SJSA1 (cell line): ENCODE data around the gene ATP13A2. TPM values are rescaled to one million over a fixed set of nuclear protein-coding genes. Genes with fewer than 3 reads are reported as not detected.

ENCODE experiments used
- DNase-seq, 2 experiments: peaks; one replicate each; pipeline ENCODE4 v3.0.0-alpha.2; 2015 to 2020; ENCODE audit warnings: low spot score in 2 of 2, low read depth in 1 of 2
- H3K27ac ChIP-seq: fragments of 250-450 bp; sonication (Bioruptor Pico); 2 replicates; pipeline ENCODE4 v1.5.1; 2020; ENCODE audit warnings: mild to moderate bottlenecking, moderate library complexity
- H3K27me3 ChIP-seq: fragments of 250-450 bp; sonication (Bioruptor Pico); replicated peaks from 2 replicates; pipeline ENCODE4 v1.5.1; 2020; ENCODE audit warnings: mild to moderate bottlenecking, moderate library complexity
- H3K36me3 ChIP-seq: fragments of 250-450 bp; sonication (Bioruptor Pico); 2 replicates; pipeline ENCODE4 v1.5.1; 2020; ENCODE audit warnings: mild to moderate bottlenecking
- H3K4me1 ChIP-seq: fragments of 250-450 bp; sonication (Bioruptor Pico); replicated peaks from 2 replicates; pipeline ENCODE4 v1.6.1; 2021; ENCODE audit warnings: mild to moderate bottlenecking
- H3K4me3 ChIP-seq: fragments of 250-450 bp; sonication (Bioruptor Pico); 2 replicates; pipeline ENCODE4 v1.5.1; 2020; ENCODE audit warnings: mild to moderate bottlenecking
- H3K9me3 ChIP-seq: fragments of 250-450 bp; sonication (Bioruptor Pico); replicated peaks from 2 replicates; pipeline ENCODE4 v1.5.1; 2020; ENCODE audit warnings: mild to moderate bottlenecking
- total RNA-seq: library from RNA; depleted of rRNA; stranded (reverse); fragments of >200 nt; shearing (Covaris generic); gene quantifications from 2 replicates; pipeline ENCODE4 v1.2.3, GENCODE V29; 2014; rRNA removed

Gene ATP13A2, protein sequence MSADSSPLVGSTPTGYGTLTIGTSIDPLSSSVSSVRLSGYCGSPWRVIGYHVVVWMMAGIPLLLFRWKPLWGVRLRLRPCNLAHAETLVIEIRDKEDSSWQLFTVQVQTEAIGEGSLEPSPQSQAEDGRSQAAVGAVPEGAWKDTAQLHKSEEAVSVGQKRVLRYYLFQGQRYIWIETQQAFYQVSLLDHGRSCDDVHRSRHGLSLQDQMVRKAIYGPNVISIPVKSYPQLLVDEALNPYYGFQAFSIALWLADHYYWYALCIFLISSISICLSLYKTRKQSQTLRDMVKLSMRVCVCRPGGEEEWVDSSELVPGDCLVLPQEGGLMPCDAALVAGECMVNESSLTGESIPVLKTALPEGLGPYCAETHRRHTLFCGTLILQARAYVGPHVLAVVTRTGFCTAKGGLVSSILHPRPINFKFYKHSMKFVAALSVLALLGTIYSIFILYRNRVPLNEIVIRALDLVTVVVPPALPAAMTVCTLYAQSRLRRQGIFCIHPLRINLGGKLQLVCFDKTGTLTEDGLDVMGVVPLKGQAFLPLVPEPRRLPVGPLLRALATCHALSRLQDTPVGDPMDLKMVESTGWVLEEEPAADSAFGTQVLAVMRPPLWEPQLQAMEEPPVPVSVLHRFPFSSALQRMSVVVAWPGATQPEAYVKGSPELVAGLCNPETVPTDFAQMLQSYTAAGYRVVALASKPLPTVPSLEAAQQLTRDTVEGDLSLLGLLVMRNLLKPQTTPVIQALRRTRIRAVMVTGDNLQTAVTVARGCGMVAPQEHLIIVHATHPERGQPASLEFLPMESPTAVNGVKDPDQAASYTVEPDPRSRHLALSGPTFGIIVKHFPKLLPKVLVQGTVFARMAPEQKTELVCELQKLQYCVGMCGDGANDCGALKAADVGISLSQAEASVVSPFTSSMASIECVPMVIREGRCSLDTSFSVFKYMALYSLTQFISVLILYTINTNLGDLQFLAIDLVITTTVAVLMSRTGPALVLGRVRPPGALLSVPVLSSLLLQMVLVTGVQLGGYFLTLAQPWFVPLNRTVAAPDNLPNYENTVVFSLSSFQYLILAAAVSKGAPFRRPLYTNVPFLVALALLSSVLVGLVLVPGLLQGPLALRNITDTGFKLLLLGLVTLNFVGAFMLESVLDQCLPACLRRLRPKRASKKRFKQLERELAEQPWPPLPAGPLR
- total RNA-seq, result 15.2 and 17.1 TPM in 2 replicates

DNA sequence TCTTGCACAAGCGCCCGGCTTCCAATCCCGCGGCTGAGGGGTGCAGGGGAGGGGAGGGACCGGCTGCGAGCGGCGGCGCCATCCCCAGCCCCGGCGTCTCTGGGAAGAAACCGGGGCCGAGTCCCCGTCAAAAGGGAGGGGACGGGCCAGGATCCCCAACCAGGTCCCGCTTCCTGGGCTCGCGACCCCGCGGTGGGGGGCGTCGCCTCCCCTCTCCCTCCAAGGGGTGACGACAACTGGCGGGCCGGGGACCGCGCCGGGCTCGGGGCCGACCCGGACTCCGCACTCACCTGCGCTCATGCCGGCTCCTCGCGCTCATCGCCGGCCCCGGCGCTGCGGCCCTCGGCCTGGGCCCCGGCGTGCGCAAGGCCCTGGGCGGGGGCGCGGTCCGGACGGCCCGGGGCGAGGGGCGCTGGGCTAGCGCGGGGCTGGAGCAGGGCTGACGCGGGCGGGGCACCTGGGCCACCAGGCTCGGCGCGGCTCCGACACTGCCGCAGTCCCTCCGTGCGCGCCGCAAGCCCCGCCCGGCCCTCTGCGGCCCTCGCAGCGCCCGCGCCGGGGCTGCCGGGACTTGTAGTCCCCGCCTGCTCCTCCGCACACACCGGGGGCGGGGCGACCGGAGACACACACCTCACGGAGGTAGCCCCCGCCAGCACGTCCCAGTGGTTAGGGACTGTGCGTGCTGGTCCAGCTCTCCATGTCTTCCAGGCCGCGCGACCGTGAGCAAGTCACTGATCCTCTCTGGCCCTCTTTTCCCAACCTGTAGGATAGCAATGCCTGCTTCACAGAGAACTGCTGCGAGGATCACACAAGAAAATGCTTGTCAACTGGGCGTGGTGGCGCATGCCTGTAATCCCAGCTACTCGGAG is at the start of gene ATP13A2:
TSS of gene ATP13A2 (minus strand) at position 490 of the 869 bp plus-strand sequence. CDS start at position 300, 190 bp downstream.
- H3K27ac ChIP-seq, result no peak within 1 kb of the TSS
- peak within 1 kb of the TSS; percentile 91 for H3K4me3 ChIP-seq

DNA sequence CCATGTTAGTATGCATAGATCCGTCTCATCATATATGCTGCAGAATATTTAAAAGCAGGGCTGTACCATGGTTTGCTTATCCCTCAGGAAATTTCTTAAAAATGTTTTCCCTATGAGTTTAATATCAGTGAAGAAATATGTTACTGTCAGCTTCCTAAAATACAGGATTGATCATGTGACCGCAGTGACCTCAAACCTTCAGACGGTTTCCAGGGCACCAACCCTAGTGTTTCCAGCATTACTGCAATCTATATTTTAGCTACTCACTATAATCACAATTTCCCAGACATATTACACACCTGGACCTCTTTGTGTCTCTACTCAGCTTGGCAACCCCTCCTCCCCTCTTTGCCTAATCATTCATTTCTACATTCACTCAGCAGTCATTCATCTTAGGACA is 49.8 kb upstream of the ATP13A2 start:
- Histone ChIP-seq H3K4me3 (no peak overlapping the region), H3K27ac (0 out of 2 replicates have a peak overlapping the region, but pooled peaks have one; percentile 34), H3K36me3 (no peaks in the 10 kb centered on the region), H3K27me3 (no peaks in the 10 kb centered on the region), H3K9me3 (peaks cover 4% of the 10 kb centered on the region; the same call in 1 of the 2 replicates), H3K4me1 (peaks cover 37% of the 10 kb centered on the region)
- DNase-seq, result no peak

More for the DNA sequence above, at the start of gene ATP13A2:
- Histone ChIP-seq H3K36me3 (peaks cover 3% of the 10 kb centered on the region), H3K4me1 (peaks cover 40% of the 10 kb centered on the region), H3K9me3 (no peaks in the 10 kb centered on the region; the same call in none of the 2 replicates), H3K27me3 (no peaks in the 10 kb centered on the region)
- peak; percentile 48 to 68 for DNase-seq

DNA sequence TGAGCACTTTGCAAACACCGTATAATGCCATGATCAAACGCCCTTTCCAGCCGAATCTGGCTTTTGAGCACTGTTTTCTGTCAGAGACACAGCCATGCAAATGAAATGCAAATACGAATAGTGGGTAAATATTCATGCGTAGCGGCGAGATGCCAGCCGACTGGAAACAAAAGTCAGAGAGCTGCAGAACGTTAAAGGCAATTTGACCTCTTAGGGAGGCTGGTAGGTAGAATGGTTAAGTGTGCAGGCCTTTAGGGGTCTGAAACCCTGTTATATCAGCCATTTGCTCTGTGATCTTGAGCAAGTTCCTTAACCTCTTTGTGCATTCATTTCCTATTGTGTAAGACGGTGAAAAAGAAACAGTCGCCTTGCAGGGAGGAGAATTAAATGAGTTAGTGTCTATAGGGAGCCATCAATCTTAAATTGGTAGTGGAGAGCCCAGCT is 48.6 kb upstream of the ATP13A2 start:
- no peaks in the 10 kb centered on the region for H3K27me3 ChIP-seq
- DNase-seq, result no peak
- H3K27ac ChIP-seq, result no peak overlapping the region
- H3K4me3 ChIP-seq, result no peak overlapping the region
- peaks cover 4% of the 10 kb centered on the region; the same call in 1 of the 2 replicates for H3K9me3 ChIP-seq
- H3K36me3 ChIP-seq, result no peaks in the 10 kb centered on the region
- peaks cover 37% of the 10 kb centered on the region for H3K4me1 ChIP-seq

DNA sequence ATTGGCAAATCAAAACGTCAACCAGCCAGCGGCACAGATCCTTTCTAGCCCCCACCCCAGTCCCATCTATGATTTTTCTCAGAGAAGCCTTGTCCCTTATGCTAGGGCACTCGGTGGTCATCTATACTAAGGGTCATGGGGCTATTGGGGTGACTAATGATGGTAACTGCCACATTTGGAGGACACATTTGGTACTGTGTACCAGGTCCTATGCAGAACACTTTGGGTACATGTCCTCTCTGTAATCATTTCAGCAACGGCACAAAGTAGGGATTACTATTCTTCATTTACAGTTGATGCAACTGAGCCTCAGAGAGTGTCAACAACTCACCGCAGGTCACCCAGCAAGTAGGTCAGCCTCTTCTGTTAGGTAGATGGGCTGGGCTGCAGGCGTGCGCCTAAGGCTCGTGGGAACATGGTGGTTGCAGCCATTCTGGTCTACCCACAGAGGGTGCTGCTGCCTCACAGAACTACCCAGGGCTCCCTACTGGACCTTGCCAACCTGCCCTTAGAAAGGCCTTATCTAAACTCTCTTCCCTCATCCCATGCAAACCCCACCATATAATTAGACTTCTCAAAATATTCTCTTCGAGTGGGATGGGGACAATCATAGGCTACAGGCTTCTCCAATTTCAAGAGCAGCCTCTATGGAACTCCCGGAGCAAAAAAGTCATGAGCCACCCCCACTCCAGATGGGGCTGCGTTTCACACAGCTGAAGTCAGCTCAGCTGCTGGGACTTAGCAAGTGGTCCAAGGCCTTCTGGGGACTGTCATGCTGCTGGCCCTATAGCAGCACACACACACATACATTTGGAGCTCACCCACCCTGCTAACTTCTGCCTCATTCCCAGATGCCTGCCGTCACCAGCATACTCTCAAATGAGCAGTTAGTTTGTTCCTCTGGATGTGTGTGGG is 47.9 kb upstream of the ATP13A2 start:
- no peaks in the 10 kb centered on the region for H3K27me3 ChIP-seq
- H3K27ac ChIP-seq, result no peak overlapping the region
- H3K4me3 ChIP-seq, result no peak overlapping the region
- DNase-seq, result peak; percentile 53 to 75
- H3K4me1 ChIP-seq, result peaks cover 37% of the 10 kb centered on the region
- no peaks in the 10 kb centered on the region for H3K36me3 ChIP-seq
- no peaks in the 10 kb centered on the region for H3K9me3 ChIP-seq

GRCh38 chr1:17056551-17056950 is 44.8 kb upstream of the ATP13A2 start:
- Histone ChIP-seq H3K4me3 (no peak overlapping the region), H3K9me3 (no peaks in the 10 kb centered on the region), H3K4me1 (peaks cover 15% of the 10 kb centered on the region), H3K27ac (no peak overlapping the region), H3K36me3 (no peaks in the 10 kb centered on the region; the same call in 1 of the 2 replicates), H3K27me3 (no peaks in the 10 kb centered on the region)
- no peak for DNase-seq

DNA sequence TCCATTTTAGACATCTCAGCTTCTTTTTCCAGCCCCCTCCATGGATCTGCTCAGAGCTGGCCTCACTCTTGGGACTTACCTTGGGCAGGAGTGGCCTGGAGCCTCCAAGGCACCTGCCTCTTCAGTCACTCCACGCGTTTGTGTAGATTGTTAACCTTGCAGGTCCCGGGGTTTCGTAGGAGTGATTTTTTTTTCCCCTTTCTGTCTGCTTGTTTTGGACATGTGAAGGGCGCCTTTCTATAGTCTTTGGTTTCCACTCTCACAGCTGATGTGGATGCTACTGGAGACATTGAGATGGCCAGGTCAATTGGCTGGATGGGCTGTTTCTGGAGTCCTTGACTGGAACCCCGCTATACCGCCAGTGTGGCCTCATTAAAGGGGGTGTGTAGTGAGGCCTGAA is 44.1 kb upstream of the ATP13A2 start:
- Histone ChIP-seq H3K9me3 (no peaks in the 10 kb centered on the region), H3K4me1 (peaks cover 14% of the 10 kb centered on the region), H3K36me3 (peaks cover 6% of the 10 kb centered on the region), H3K4me3 (no peak overlapping the region), H3K27ac (no peak overlapping the region), H3K27me3 (no peaks in the 10 kb centered on the region)
- no peak for DNase-seq

- H3K27me3 ChIP-seq, result no peaks in the 10 kb centered on the region
- DNase-seq, result peak; percentile 99
- H3K27ac ChIP-seq, result 0 out of 2 replicates have a peak within 1 kb of the TSS, but pooled peaks have one; percentile 6
- H3K4me3 ChIP-seq, result peak within 1 kb of the TSS; percentile 59
- peaks cover 6% of the 10 kb centered on the region; the same call in 1 of the 2 replicates for H3K4me1 ChIP-seq
- no peaks in the 10 kb centered on the region for H3K9me3 ChIP-seq
- peaks cover 18% of the 10 kb centered on the region for H3K36me3 ChIP-seq
Observed at GRCh38 chr1:17053685-17054410, 42.1 kb upstream of the ATP13A2 start, which contains the start of gene SDHB. TSS of gene SDHB (minus strand) at chr1:17054032. CDS start at chr1:17054019, 13 bp downstream.

DNA sequence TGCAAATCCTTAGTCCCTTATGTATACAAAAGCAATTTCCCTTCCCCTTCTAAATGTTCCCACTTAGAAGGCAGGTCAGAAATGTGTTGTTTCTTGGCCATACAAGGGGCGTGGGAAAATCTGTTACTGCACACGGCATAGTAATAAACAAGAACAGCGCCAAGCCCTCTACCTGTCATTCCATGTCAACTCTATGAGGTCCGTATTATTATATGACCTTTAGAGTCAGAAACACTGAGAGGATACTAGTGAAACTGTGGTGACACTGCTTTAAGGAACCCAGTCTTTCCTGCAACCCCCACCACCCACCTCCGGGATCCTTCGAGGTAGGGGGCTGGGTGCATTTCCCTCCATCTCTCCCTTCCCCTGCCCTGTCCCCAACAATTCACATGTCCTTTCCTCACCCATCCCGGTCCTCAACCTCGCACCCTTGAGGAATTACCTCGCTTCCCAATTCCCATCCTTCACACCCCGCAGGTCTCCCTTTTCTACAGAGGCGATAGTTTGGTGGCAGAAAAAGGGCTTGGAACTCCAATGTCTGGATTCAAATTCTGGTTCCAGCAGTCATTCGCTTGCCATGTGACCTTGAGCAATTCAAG is 41.5 kb upstream of the ATP13A2 start:
- no peak overlapping the region for H3K27ac ChIP-seq
- H3K4me3 ChIP-seq, result peak overlapping the region; percentile 59
- H3K36me3 ChIP-seq, result peaks cover 19% of the 10 kb centered on the region
- H3K4me1 ChIP-seq, result peaks cover 6% of the 10 kb centered on the region; the same call in 1 of the 2 replicates
- no peaks in the 10 kb centered on the region for H3K9me3 ChIP-seq
- H3K27me3 ChIP-seq, result no peaks in the 10 kb centered on the region
- no peak for DNase-seq

GRCh38 chr1:17052641-17053040 is 40.9 kb upstream of the ATP13A2 start:
- Histone ChIP-seq H3K36me3 (peaks cover 23% of the 10 kb centered on the region), H3K4me1 (peaks cover 6% of the 10 kb centered on the region; the same call in 1 of the 2 replicates), H3K27me3 (no peaks in the 10 kb centered on the region), H3K9me3 (no peaks in the 10 kb centered on the region), H3K27ac (no peak overlapping the region), H3K4me3 (peak overlapping the region; percentile 59; the same call in 1 of the 2 replicates)
- no peak for DNase-seq

DNA sequence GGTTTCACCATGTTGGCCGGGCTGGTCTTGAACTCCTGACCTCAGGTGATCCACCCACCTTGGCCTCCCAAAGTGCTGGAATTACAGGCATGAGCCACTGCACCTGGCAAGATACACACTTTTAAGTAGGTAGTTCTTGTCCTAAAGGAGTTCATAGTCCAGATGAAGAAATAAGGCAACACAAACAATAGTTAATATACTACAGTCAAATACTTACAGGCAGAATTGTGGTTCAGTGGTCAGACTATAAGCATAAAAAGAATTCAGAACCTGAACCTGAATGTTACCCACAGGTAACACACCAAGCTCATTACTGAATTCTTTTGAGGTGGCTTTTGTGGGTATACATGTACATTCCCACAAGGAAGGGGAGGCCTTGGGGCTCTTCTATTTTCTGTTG is 40.3 kb upstream of the ATP13A2 start:
- Histone ChIP-seq H3K27ac (no peak overlapping the region), H3K9me3 (no peaks in the 10 kb centered on the region), H3K4me3 (no peak overlapping the region), H3K4me1 (peaks cover 6% of the 10 kb centered on the region; the same call in 1 of the 2 replicates), H3K27me3 (no peaks in the 10 kb centered on the region), H3K36me3 (peaks cover 23% of the 10 kb centered on the region)
- no peak for DNase-seq

GRCh38 chr1:17047924-17048323 is 36.2 kb upstream of the ATP13A2 start:
- DNase-seq, result no peak
- Histone ChIP-seq H3K27ac (no peak overlapping the region), H3K36me3 (peaks cover 45% of the 10 kb centered on the region), H3K4me1 (peaks cover 4% of the 10 kb centered on the region; the same call in 1 of the 2 replicates), H3K4me3 (no peak overlapping the region), H3K27me3 (no peaks in the 10 kb centered on the region), H3K9me3 (no peaks in the 10 kb centered on the region)
